ENCODE results near the gene CITED1.

DNA sequence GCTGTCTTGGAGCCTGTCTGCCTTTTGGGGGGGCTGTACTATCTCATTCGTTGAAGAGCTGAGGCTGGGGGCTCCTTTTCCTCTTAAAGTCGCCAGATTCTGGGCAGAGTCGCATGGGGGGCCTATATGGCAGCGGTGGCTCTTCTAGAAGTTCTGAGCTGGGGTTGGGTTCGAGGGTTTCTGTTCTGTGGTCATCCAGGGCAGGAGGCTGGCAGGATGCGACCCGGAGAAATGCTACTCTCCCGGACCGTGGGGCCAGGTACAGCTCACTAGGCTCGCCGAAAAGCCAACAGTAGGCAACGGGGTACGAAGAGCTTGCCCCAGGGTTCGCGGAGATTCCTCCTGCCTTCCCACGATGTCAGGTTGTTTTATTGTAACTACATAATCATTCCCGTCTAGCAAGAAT, 1.9 kb upstream of the CITED1 start:
- TF ChIP-seq, protein P1, sequence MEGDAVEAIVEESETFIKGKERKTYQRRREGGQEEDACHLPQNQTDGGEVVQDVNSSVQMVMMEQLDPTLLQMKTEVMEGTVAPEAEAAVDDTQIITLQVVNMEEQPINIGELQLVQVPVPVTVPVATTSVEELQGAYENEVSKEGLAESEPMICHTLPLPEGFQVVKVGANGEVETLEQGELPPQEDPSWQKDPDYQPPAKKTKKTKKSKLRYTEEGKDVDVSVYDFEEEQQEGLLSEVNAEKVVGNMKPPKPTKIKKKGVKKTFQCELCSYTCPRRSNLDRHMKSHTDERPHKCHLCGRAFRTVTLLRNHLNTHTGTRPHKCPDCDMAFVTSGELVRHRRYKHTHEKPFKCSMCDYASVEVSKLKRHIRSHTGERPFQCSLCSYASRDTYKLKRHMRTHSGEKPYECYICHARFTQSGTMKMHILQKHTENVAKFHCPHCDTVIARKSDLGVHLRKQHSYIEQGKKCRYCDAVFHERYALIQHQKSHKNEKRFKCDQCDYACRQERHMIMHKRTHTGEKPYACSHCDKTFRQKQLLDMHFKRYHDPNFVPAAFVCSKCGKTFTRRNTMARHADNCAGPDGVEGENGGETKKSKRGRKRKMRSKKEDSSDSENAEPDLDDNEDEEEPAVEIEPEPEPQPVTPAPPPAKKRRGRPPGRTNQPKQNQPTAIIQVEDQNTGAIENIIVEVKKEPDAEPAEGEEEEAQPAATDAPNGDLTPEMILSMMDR (IDR thresholded peaks at IDR 0.05; ENCODE audit: low read depth, low read length, poor library complexity, severe bottlenecking): no peak
- no peak for TF ChIP-seq EZH2phosphoT487 (IDR thresholded peaks at IDR 0.05; ENCODE audit: borderline replicate concordance, low read length)

Measured in DOHH2 (cell line).